CD4-positive, alpha-beta T cell (primary cell): ENCODE data around the gene OR1L4. TPM values are rescaled to one million over a fixed set of nuclear protein-coding genes. Genes with fewer than 3 reads are reported as not detected.

Source experiments
- ATAC-seq: fragments of 200-7000 bp; cut with Tn5 transposase; one replicate; pipeline ENCODE4 v1.10.0; 2022; ENCODE audit warnings: mild to moderate bottlenecking; ENCODE audit not compliant: poor library complexity
- CTCF ChIA-PET: fragments of 350-600 bp; sonication (Branson Sonifier 250); formaldehyde crosslinking; loops from one replicate; lab custom pipeline; 2021; ENCODE audit warnings: antibody characterized with exemption, inconsistent platforms; lab: Charles Lee
- POLR2A ChIA-PET: fragments of 350-600 bp; sonication (Branson Sonifier 250); formaldehyde crosslinking; loops from one replicate; lab custom pipeline; 2021; ENCODE audit warnings: antibody characterized with exemption, inconsistent platforms; lab: Charles Lee
- DNase-seq, 14 experiments: peaks; one replicate each; pipeline ENCODE4 v3.0.0-alpha.2; 2013 to 2020; ENCODE audit warnings: mixed read lengths in 2 of 14
- H3K27ac ChIP-seq, 2 donors: one replicate each; pipeline versions ENCODE4 v1.5.1 to v1.7.0; 2013; ENCODE audit warnings: low read length in 2 of 2, low read depth in 1 of 2, mild to moderate bottlenecking in 1 of 2
- H3K27me3 ChIP-seq, 2 experiments: 1 replicate in 1 of 2; 2 replicates in 1 of 2; pipeline versions ENCODE4 v1.6.1 to v1.7.0; 2013; ENCODE audit warnings: low read length in 2 of 2, control low read depth in 1 of 2, mild to moderate bottlenecking in 1 of 2, moderate library complexity in 1 of 2; ENCODE audit not compliant: insufficient read depth in 2 of 2, control insufficient read depth in 1 of 2
- H3K36me3 ChIP-seq: one replicate; pipeline ENCODE4 v1.6.1; 2013; ENCODE audit warnings: low read length, control low read depth; ENCODE audit not compliant: insufficient read depth
- H3K4me1 ChIP-seq: one replicate; pipeline ENCODE4 v1.6.1; 2013; ENCODE audit warnings: low read length, control low read depth; ENCODE audit not compliant: insufficient read depth
- H3K4me3 ChIP-seq: one replicate; pipeline ENCODE4 v1.5.1; 2013; ENCODE audit warnings: mild to moderate bottlenecking, low read length, moderate library complexity
- H3K9me3 ChIP-seq, 2 experiments: 1 replicate in 1 of 2; 2 replicates in 1 of 2; pipeline versions ENCODE4 v1.6.1 to v1.7.0; 2013; ENCODE audit warnings: low read length in 2 of 2, mild to moderate bottlenecking in 2 of 2, control low read depth in 1 of 2, moderate library complexity in 1 of 2; ENCODE audit not compliant: control insufficient read depth in 1 of 2, insufficient read depth in 1 of 2
- H3K27ac Mint-ChIP-seq: one replicate; pipeline ENCODE4 v1.8.0; 2020; ENCODE audit warnings: mixed read lengths
- H3K27me3 Mint-ChIP-seq: one replicate; pipeline ENCODE4 v1.8.0; 2021; ENCODE audit warnings: mixed read lengths
- H3K36me3 Mint-ChIP-seq: one replicate; pipeline ENCODE4 v1.8.0; 2021; ENCODE audit warnings: low read depth, mixed read lengths
- H3K4me1 Mint-ChIP-seq: one replicate; pipeline ENCODE4 v1.8.0; 2021; ENCODE audit warnings: low read depth, mixed read lengths
- H3K4me3 Mint-ChIP-seq: one replicate; pipeline ENCODE4 v1.8.0; 2020; ENCODE audit warnings: mild to moderate bottlenecking, mixed read lengths
- H3K9me3 Mint-ChIP-seq: one replicate; pipeline ENCODE4 v1.8.0; 2020; ENCODE audit warnings: mixed read lengths
- intact Hi-C, 2 experiments: fragments of 100-400 bp; cut with DNase I in 1 of 2; cut with micrococcal nuclease in 1 of 2; formaldehyde crosslinking; loops; one replicate each; pipeline versions ENCODE4 v1.15.1 to v1.9.0; 2023 to 2025; cut with DNase I, micrococcal nuclease
- total RNA-seq, 174 experiments: library from RNA in 2 of 174; stranded (reverse) in 2 of 174; gene quantifications; one replicate each; pipeline ENCODE4 v1.2.3 and lab custom pipeline; 2021 to 2026
- TF ChIP-seq, protein P1 (sequence below): fragments of 200-600 bp; IDR thresholded peaks from one replicate; pipeline ENCODE4 v1.8.0; 2022; ENCODE audit warnings: antibody characterized with exemption, mild to moderate bottlenecking

OR1L4 gene
- total RNA-seq, 2 experiments from 2014 or later: not detected

DNA sequence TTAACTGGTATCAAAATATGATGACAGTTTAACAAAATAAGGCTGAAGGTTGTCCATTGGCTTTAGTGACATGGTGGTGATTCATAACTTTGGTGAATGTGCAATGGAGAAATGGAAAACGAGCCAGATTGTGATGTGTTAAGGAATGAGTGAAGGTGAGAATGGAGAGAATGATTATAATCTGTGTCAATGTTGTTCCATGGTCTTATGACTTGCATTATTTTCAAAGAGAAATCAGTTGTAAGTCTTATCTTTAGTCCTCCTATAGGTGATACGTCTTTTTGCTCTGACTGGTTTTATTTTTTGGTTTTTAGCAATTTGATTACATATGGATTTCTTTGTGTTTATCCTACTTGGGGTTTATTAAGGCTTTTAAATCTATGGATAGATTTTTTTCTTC lies 31.0 kb downstream of the OR1L4 start:
- Mint-ChIP-seq H3K27me3 (peaks cover 6% of the 10 kb centered on the region), H3K9me3 (peaks cover 26% of the 10 kb centered on the region), H3K27ac (no peak overlapping the region), H3K4me1 (no peaks in the 10 kb centered on the region), H3K4me3 (no peak overlapping the region), H3K36me3 (peaks cover 20% of the 10 kb centered on the region)
- Histone ChIP-seq H3K4me1 (no peaks in the 10 kb centered on the region), H3K9me3 (peaks cover 6 to 10% of the 10 kb centered on the region in 2 experiments), H3K27me3 (no peaks in the 10 kb centered on the region), H3K27ac (no peak overlapping the region), H3K4me3 (no peak overlapping the region), H3K36me3 (no peaks in the 10 kb centered on the region)
- ChIA-PET POLR2A (no interaction called here), CTCF (no interaction called here)
- no peak for ATAC-seq
- DNase-seq: no peak
- TF ChIP-seq, protein P1, sequence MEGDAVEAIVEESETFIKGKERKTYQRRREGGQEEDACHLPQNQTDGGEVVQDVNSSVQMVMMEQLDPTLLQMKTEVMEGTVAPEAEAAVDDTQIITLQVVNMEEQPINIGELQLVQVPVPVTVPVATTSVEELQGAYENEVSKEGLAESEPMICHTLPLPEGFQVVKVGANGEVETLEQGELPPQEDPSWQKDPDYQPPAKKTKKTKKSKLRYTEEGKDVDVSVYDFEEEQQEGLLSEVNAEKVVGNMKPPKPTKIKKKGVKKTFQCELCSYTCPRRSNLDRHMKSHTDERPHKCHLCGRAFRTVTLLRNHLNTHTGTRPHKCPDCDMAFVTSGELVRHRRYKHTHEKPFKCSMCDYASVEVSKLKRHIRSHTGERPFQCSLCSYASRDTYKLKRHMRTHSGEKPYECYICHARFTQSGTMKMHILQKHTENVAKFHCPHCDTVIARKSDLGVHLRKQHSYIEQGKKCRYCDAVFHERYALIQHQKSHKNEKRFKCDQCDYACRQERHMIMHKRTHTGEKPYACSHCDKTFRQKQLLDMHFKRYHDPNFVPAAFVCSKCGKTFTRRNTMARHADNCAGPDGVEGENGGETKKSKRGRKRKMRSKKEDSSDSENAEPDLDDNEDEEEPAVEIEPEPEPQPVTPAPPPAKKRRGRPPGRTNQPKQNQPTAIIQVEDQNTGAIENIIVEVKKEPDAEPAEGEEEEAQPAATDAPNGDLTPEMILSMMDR: no peak
- intact Hi-C loops: no loop called here

DNA sequence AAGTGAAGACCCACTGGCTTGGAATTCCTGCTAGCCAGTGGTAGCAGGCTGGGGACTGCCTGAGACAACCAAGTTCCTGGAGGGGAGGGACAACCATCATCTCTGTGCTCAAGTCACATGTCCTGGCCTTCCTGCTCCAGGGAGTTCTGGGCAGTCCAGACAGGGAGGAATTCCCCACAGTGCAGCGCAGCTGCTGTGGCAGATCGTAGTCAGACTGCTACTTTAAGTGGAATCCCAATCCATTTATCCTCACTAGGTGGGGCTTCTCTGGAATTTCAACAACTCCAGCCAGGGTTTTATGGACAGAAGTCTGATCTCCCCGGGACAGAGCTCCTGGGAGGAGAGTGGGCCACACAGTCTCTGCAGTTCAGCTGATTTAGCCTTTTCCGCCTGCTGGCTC lies 44.0 kb downstream of the OR1L4 start:
- no peaks in the 10 kb centered on the region for H3K36me3 ChIP-seq
- ATAC-seq: no peak
- intact Hi-C loops: no loop called here

More for the DNA sequence above, 44.0 kb downstream of the OR1L4 start:
- ChIA-PET POLR2A (no interaction called here), CTCF (no interaction called here)
- Histone ChIP-seq H3K27me3 (no peaks in the 10 kb centered on the region), H3K4me1 (no peaks in the 10 kb centered on the region), H3K27ac (no peak overlapping the region), H3K4me3 (no peak overlapping the region), H3K9me3 (peaks cover 14 to 15% of the 10 kb centered on the region in 2 experiments)
- H3K4me1 Mint-ChIP-seq: no peaks in the 10 kb centered on the region
- peaks cover 38% of the 10 kb centered on the region for H3K36me3 Mint-ChIP-seq
- TF ChIP-seq, protein P1: no peak
- H3K27me3 Mint-ChIP-seq: no peaks in the 10 kb centered on the region
- DNase-seq: no peak
- no peak overlapping the region for H3K27ac Mint-ChIP-seq
- peaks cover 22% of the 10 kb centered on the region for H3K9me3 Mint-ChIP-seq
- H3K4me3 Mint-ChIP-seq: no peak overlapping the region

Other genes starting within 250 kb of the OR1L4 start
- not detected for gene OR1J1, start 246.1 kb upstream of the OR1L4 start, total RNA-seq
- gene OR1J2, start 213.2 kb upstream of the OR1L4 start, total RNA-seq: not detected
- not detected for gene OR1J4, start 204.8 kb upstream of the OR1L4 start, total RNA-seq
- not detected for gene OR1N1, start 196.7 kb upstream of the OR1L4 start, total RNA-seq
- not detected for gene OR1N2, start 170.9 kb upstream of the OR1L4 start, total RNA-seq
- not detected for gene OR1L8, start 140.6 kb upstream of the OR1L4 start, total RNA-seq
- gene OR1Q1, start 109.3 kb upstream of the OR1L4 start, total RNA-seq: not detected
- not detected for gene OR1B1, start 66.4 kb upstream of the OR1L4 start, total RNA-seq
- not detected for gene OR1L1, start 62.3 kb upstream of the OR1L4 start, total RNA-seq
- gene OR1L3, start 48.9 kb upstream of the OR1L4 start, total RNA-seq: not detected
- not detected for gene OR1L6, start 18.3 kb downstream of the OR1L4 start, total RNA-seq
- gene OR5C1, start 64.9 kb downstream of the OR1L4 start, total RNA-seq: not detected
- gene OR1K1, start 76.1 kb downstream of the OR1L4 start, total RNA-seq: not detected
- gene PDCL, start 104.6 kb downstream of the OR1L4 start, total RNA-seq: 10 to 100 TPM; 26.6 to 27.3 TPM
- gene RC3H2, start 181.4 kb downstream of the OR1L4 start, total RNA-seq: 10 to 100 TPM; 85.2 to 86.8 TPM
- gene ZBTB6, start 189.3 kb downstream of the OR1L4 start, total RNA-seq: 1 to 10 TPM; 3.6 to 3.9 TPM
- 1 to 10 TPM; 4.8 to 6.0 TPM for gene ZBTB26, start 207.5 kb downstream of the OR1L4 start, total RNA-seq
- 10 to 100 TPM; 20.6 to 24.9 TPM for gene RABGAP1, start 217.0 kb downstream of the OR1L4 start, total RNA-seq